ENCODE results near the gene CDC34.

GRCh38 chr19:512547-513365 is 18.8 kb upstream of the CDC34 start:
- TF ChIP-seq CTCF (conservative IDR thresholded peaks at IDR 0.05) (no peak), ZFX (IDR thresholded peaks at IDR 0.05) (no peak)
